ENCODE measurements around the gene MYO5B. TPM values are rescaled to one million over a fixed set of nuclear protein-coding genes. Genes with fewer than 3 reads are reported as not detected.

Gene MYO5B
- total and polyA plus RNA-seq, 2 experiments from 2014 or later, result 20.3 to 41.9 TPM

- H3K27ac ChIP-seq, result no peak overlapping the region
- no peaks in the 10 kb centered on the region for H3K79me2 ChIP-seq
- no peaks in the 10 kb centered on the region for H3K4me1 ChIP-seq (ENCODE audit: insufficient read depth)
- no peaks in the 10 kb centered on the region for H3K9me3 ChIP-seq (ENCODE audit: low read depth)
- H3K4me3 ChIP-seq, result no peak overlapping the region
- no peaks in the 10 kb centered on the region for H3K9me2 ChIP-seq (replicated peaks; ENCODE audit: insufficient read depth)
- no peak for DNase-seq (ENCODE audit: low spot score)
- no peak for TF ChIP-seq EZH2 (IDR thresholded peaks at IDR 0.05; ENCODE audit: borderline replicate concordance)
- no peak for TF ChIP-seq CTCF (IDR thresholded peaks at IDR 0.05; ENCODE audit: poor library complexity)
- no peak overlapping the region for H2AFZ ChIP-seq
- H4K20me1 ChIP-seq (ENCODE audit: insufficient read depth, poor library complexity, severe bottlenecking), result no peaks in the 10 kb centered on the region
- no peak overlapping the region for H3K4me2 ChIP-seq
- H3K27me3 ChIP-seq, result no peaks in the 10 kb centered on the region
- 70% methylated on average over 4 of the region's 4 CpGs for WGBS (ENCODE audit: low lambda C conversion rate, missing lambda C conversion rate)
- no peaks in the 10 kb centered on the region for H3K36me3 ChIP-seq (replicated peaks; ENCODE audit: insufficient read depth, low read depth)
These were observed 318.4 kb downstream of the MYO5B start for GRCh38 chr18:49876536-49876935.

GRCh38 chr18:49875783-49876182, 319.2 kb downstream of the MYO5B start:
- no peak overlapping the region for H3K4me3 ChIP-seq
- WGBS (ENCODE audit: low lambda C conversion rate, missing lambda C conversion rate), result 64% methylated on average over 1 of the region's 1 CpG
- no peaks in the 10 kb centered on the region for H3K36me3 ChIP-seq (replicated peaks; ENCODE audit: insufficient read depth, low read depth)
- H3K9me3 ChIP-seq (ENCODE audit: low read depth), result no peaks in the 10 kb centered on the region
- H2AFZ ChIP-seq, result no peak overlapping the region
- TF ChIP-seq EZH2 (IDR thresholded peaks at IDR 0.05; ENCODE audit: borderline replicate concordance) (no peak), EZH2phosphoT487 (IDR thresholded peaks at IDR 0.05; ENCODE audit: low read depth, severe bottlenecking, unreplicated experiment) (no peak)
- H3K27me3 ChIP-seq, result no peaks in the 10 kb centered on the region
- no peaks in the 10 kb centered on the region for H4K20me1 ChIP-seq (ENCODE audit: insufficient read depth, poor library complexity, severe bottlenecking)
- no peaks in the 10 kb centered on the region for H3K4me1 ChIP-seq (ENCODE audit: insufficient read depth)
- no peak for DNase-seq (ENCODE audit: low spot score)
- no peak overlapping the region for H3K4me2 ChIP-seq
- H3K79me2 ChIP-seq, result no peaks in the 10 kb centered on the region
- H3K27ac ChIP-seq, result no peak overlapping the region
- no peaks in the 10 kb centered on the region for H3K9me2 ChIP-seq (replicated peaks; ENCODE audit: insufficient read depth)

GRCh38 chr18:49875155-49875554, 319.8 kb downstream of the MYO5B start:
- H3K9me2 ChIP-seq (replicated peaks; ENCODE audit: insufficient read depth), result no peaks in the 10 kb centered on the region
- no peak for DNase-seq (ENCODE audit: low spot score)
- no peak overlapping the region for H2AFZ ChIP-seq
- no peak overlapping the region for H3K4me3 ChIP-seq
- H3K4me2 ChIP-seq, result no peak overlapping the region
- no peaks in the 10 kb centered on the region for H3K27me3 ChIP-seq
- TF ChIP-seq CTCF (IDR thresholded peaks at IDR 0.05; ENCODE audit: poor library complexity) (no peak), EZH2phosphoT487 (IDR thresholded peaks at IDR 0.05; ENCODE audit: low read depth, severe bottlenecking, unreplicated experiment) (no peak), EZH2 (IDR thresholded peaks at IDR 0.05; ENCODE audit: borderline replicate concordance) (no peak)
- no peak overlapping the region for H3K27ac ChIP-seq
- H3K79me2 ChIP-seq, result no peaks in the 10 kb centered on the region
- no peaks in the 10 kb centered on the region for H4K20me1 ChIP-seq (ENCODE audit: insufficient read depth, poor library complexity, severe bottlenecking)
- no peaks in the 10 kb centered on the region for H3K9me3 ChIP-seq (ENCODE audit: low read depth)
- whole genome bisulfite sequencing (ENCODE audit: low lambda C conversion rate, missing lambda C conversion rate), result 92% methylated on average over 3 of the region's 3 CpGs
- H3K36me3 ChIP-seq (replicated peaks; ENCODE audit: insufficient read depth, low read depth), result no peaks in the 10 kb centered on the region
- H3K4me1 ChIP-seq (ENCODE audit: insufficient read depth), result no peaks in the 10 kb centered on the region

- no peak overlapping the region for H3K27ac ChIP-seq
- no peaks in the 10 kb centered on the region for H4K20me1 ChIP-seq (ENCODE audit: insufficient read depth, poor library complexity, severe bottlenecking)
- no peak overlapping the region for H3K4me2 ChIP-seq
- no peaks in the 10 kb centered on the region for H3K27me3 ChIP-seq
- H3K79me2 ChIP-seq, result no peaks in the 10 kb centered on the region
- H3K4me3 ChIP-seq, result no peak overlapping the region
- no peaks in the 10 kb centered on the region for H3K9me3 ChIP-seq (ENCODE audit: low read depth)
- WGBS (ENCODE audit: low lambda C conversion rate, missing lambda C conversion rate), result 93% methylated on average over 2 of the region's 2 CpGs
- H3K9me2 ChIP-seq (replicated peaks; ENCODE audit: insufficient read depth), result no peaks in the 10 kb centered on the region
- H3K4me1 ChIP-seq (ENCODE audit: insufficient read depth), result no peaks in the 10 kb centered on the region
- TF ChIP-seq CTCF (IDR thresholded peaks at IDR 0.05; ENCODE audit: poor library complexity) (no peak), EZH2phosphoT487 (IDR thresholded peaks at IDR 0.05; ENCODE audit: low read depth, severe bottlenecking, unreplicated experiment) (no peak), EZH2 (IDR thresholded peaks at IDR 0.05; ENCODE audit: borderline replicate concordance) (no peak)
- no peak overlapping the region for H2AFZ ChIP-seq
- DNase-seq (ENCODE audit: low spot score), result no peak
- no peaks in the 10 kb centered on the region for H3K36me3 ChIP-seq (replicated peaks; ENCODE audit: insufficient read depth, low read depth)
These were observed 320.7 kb downstream of the MYO5B start for GRCh38 chr18:49874238-49874637.

Data from hepatocyte (in vitro differentiated cells).